Measurements from ENCODE around the gene TM9SF2.

Gene TM9SF2

DNA sequence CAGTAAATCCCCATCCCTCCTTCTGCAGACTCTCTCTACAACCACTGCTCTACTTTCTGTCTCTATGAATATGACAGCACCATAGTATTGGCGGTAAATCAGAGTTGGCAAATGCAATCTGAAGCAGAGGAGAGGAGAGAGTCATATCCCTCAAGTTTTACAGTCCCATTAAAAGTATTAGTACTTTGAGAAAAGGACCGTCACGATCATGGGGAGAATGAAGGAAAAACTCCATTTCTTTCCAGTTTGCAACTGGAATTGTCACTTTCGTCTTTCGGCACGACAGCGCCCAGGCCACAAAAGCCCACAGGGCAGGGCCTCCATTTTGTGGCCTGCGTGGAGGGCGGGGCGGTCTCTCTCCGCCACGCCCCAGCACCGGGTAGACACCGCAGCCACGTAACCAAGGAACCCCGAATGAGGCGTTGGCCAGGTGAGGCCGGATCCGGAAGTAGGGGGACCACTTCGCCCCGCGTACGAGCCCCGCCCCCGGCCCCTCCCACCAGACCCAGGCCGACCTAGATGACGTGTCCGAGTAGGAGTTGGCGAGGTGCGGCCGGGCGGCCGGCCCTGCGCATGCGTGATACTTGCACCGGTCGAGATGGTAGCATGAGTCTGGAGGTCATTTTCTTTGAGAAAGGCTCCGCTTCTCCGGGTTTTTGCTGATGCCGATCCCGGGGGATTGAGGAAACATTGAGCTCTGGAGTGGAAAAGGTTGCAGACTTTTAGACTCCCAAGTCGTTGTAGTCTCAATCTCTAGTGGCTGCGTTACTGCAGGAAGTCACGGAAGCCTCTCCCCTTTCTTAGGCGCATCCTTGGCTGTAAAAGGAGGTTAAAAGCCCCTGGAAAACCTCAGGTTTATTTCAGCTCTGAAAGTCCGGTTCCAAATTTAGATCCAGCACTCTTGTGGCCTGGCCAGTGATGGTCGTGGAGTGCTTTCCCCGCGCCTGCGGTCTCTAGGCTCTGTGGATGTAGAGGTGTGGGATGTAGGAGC is 2.8 kb upstream of the TM9SF2 start (continued):
- no peak for TF ChIP-seq ZNF785 (tag by site-specific recombination; IDR thresholded peaks at IDR 0.05)
- TF ChIP-seq ZNF768 (tag by site-specific recombination; IDR thresholded peaks at IDR 0.05): no peak
- TF ChIP-seq ZNF792 (tag by site-specific recombination; IDR thresholded peaks at IDR 0.05): no peak
- TF ChIP-seq ZNF112 (tag by site-specific recombination; IDR thresholded peaks at IDR 0.05): no peak
- TF ChIP-seq, protein P1, sequence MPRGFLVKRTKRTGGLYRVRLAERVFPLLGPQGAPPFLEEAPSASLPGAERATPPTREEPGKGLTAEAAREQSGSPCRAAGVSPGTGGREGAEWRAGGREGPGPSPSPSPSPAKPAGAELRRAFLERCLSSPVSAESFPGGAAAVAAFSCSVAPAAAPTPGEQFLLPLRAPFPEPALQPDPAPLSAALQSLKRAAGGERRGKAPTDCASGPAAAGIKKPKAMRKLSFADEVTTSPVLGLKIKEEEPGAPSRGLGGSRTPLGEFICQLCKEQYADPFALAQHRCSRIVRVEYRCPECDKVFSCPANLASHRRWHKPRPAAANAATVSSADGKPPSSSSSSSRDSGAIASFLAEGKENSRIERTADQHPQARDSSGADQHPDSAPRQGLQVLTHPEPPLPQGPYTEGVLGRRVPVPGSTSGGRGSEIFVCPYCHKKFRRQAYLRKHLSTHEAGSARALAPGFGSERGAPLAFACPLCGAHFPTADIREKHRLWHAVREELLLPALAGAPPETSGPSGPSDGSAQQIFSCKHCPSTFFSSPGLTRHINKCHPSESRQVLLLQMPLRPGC (tag by site-specific recombination; IDR thresholded peaks at IDR 0.05): no peak
- TF ChIP-seq KLF10 (tag by site-specific recombination; IDR thresholded peaks at IDR 0.05): peak; percentile 99
- TF ChIP-seq SP7 (tag by site-specific recombination; IDR thresholded peaks at IDR 0.05): 0 out of 2 replicates have a peak, but pooled peaks have one; percentile 55
- no peak for TF ChIP-seq ZNF354C (tag by site-specific recombination; IDR thresholded peaks at IDR 0.05; ENCODE audit: borderline replicate concordance, low read depth)
- TF ChIP-seq, protein P2, sequence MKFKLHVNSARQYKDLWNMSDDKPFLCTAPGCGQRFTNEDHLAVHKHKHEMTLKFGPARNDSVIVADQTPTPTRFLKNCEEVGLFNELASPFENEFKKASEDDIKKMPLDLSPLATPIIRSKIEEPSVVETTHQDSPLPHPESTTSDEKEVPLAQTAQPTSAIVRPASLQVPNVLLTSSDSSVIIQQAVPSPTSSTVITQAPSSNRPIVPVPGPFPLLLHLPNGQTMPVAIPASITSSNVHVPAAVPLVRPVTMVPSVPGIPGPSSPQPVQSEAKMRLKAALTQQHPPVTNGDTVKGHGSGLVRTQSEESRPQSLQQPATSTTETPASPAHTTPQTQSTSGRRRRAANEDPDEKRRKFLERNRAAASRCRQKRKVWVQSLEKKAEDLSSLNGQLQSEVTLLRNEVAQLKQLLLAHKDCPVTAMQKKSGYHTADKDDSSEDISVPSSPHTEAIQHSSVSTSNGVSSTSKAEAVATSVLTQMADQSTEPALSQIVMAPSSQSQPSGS (tag by site-specific recombination; IDR thresholded peaks at IDR 0.05; ENCODE audit: low read depth): peak; percentile 69
- no peak for TF ChIP-seq GLI4 (tag by site-specific recombination; IDR thresholded peaks at IDR 0.05)
- TF ChIP-seq ZNF514 (tag by site-specific recombination; IDR thresholded peaks at IDR 0.05): no peak
- TF ChIP-seq, protein P3, sequence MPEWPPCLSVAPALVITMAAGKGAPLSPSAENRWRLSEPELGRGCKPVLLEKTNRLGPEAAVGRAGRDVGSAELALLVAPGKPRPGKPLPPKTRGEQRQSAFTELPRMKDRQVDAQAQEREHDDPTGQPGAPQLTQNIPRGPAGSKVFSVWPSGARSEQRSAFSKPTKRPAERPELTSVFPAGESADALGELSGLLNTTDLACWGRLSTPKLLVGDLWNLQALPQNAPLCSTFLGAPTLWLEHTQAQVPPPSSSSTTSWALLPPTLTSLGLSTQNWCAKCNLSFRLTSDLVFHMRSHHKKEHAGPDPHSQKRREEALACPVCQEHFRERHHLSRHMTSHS (tag by site-specific recombination; IDR thresholded peaks at IDR 0.05): no peak
- TF ChIP-seq MZF1 (tag by site-specific recombination; IDR thresholded peaks at IDR 0.05; ENCODE audit: borderline replicate concordance): peak; percentile 51; the same call in 1 of the 2 replicates
- TF ChIP-seq ZNF670 (tag by site-specific recombination; IDR thresholded peaks at IDR 0.05; ENCODE audit: low read depth): no peak
- TF ChIP-seq ZNF544 (tag by site-specific recombination; IDR thresholded peaks at IDR 0.05): no peak
- peak; percentile 77 for TF ChIP-seq KLF16 (tag by site-specific recombination; IDR thresholded peaks at IDR 0.05)
- TF ChIP-seq, protein P4, sequence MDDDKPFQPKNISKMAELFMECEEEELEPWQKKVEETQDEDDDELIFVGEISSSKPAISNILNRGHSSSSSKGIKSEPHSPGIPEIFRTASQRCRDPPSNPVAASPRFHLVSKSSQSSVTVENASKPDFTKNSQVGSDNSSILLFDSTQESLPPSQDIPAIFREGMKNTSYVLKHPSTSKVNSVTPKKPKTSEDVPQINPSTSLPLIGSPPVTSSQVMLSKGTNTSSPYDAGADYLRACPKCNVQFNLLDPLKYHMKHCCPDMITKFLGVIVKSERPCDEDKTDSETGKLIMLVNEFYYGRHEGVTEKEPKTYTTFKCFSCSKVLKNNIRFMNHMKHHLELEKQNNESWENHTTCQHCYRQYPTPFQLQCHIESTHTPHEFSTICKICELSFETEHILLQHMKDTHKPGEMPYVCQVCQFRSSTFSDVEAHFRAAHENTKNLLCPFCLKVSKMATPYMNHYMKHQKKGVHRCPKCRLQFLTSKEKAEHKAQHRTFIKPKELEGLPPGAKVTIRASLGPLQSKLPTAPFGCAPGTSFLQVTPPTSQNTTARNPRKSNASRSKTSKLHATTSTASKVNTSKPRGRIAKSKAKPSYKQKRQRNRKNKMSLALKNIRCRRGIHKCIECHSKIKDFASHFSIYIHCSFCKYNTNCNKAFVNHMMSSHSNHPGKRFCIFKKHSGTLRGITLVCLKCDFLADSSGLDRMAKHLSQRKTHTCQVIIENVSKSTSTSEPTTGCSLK (tag by site-specific recombination; IDR thresholded peaks at IDR 0.05): no peak
- TF ChIP-seq, protein P5, sequence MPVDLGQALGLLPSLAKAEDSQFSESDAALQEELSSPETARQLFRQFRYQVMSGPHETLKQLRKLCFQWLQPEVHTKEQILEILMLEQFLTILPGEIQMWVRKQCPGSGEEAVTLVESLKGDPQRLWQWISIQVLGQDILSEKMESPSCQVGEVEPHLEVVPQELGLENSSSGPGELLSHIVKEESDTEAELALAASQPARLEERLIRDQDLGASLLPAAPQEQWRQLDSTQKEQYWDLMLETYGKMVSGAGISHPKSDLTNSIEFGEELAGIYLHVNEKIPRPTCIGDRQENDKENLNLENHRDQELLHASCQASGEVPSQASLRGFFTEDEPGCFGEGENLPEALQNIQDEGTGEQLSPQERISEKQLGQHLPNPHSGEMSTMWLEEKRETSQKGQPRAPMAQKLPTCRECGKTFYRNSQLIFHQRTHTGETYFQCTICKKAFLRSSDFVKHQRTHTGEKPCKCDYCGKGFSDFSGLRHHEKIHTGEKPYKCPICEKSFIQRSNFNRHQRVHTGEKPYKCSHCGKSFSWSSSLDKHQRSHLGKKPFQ (tag by site-specific recombination; IDR thresholded peaks at IDR 0.05): no peak
- TF ChIP-seq ZNF530 (tag by site-specific recombination; IDR thresholded peaks at IDR 0.05; ENCODE audit: low read depth): no peak
- TF ChIP-seq ZNF560 (tag by site-specific recombination; IDR thresholded peaks at IDR 0.05; ENCODE audit: borderline replicate concordance): no peak
- TF ChIP-seq ZNF292 (tag by site-specific recombination; IDR thresholded peaks at IDR 0.05; ENCODE audit: borderline replicate concordance, low read depth): no peak
- no peak for TF ChIP-seq SCRT2 (tag by site-specific recombination; IDR thresholded peaks at IDR 0.05)
- TF ChIP-seq, protein P6, sequence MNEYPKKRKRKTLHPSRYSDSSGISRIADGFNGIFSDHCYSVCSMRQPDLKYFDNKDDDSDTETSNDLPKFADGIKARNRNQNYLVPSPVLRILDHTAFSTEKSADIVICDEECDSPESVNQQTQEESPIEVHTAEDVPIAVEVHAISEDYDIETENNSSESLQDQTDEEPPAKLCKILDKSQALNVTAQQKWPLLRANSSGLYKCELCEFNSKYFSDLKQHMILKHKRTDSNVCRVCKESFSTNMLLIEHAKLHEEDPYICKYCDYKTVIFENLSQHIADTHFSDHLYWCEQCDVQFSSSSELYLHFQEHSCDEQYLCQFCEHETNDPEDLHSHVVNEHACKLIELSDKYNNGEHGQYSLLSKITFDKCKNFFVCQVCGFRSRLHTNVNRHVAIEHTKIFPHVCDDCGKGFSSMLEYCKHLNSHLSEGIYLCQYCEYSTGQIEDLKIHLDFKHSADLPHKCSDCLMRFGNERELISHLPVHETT (tag by site-specific recombination; IDR thresholded peaks at IDR 0.05): 0 out of 2 replicates have a peak, but pooled peaks have one; percentile 34
- no peak for TF ChIP-seq ZNF37A (tag by site-specific recombination; IDR thresholded peaks at IDR 0.05)
- TF ChIP-seq ZBTB20 (tag by site-specific recombination; IDR thresholded peaks at IDR 0.05): no peak
- no peak for TF ChIP-seq ZFP41 (tag by site-specific recombination; IDR thresholded peaks at IDR 0.05; ENCODE audit: borderline replicate concordance)
- TF ChIP-seq OSR2 (tag by site-specific recombination; IDR thresholded peaks at IDR 0.05): no peak
